Fibroblast of upper back skin (primary cell): ENCODE results near the gene USP20.

ENCODE experiments used
- DNase-seq: peaks from one replicate; pipeline ENCODE4 v3.0.0-alpha.2; 2013

Gene USP20

GRCh38 chr9:129823935-129824601 lies 11.2 kb upstream of the USP20 start, which contains the start of gene TOR1A:
TOR1A (minus strand) TSS chr9:129824136; CDS start chr9:129824085, 51 bp downstream.
- peak; percentile 92 for DNase-seq

GRCh38 chr9:129826344-129826743 lies 8.9 kb upstream of the USP20 start:
- no peak for DNase-seq

- DNase-seq, result no peak
Observed at GRCh38 chr9:129826759-129827158, 8.5 kb upstream of the USP20 start.

GRCh38 chr9:129828051-129828450 lies 7.2 kb upstream of the USP20 start:
- DNase-seq, result no peak

GRCh38 chr9:129828969-129829368 lies 6.3 kb upstream of the USP20 start:
- no peak for DNase-seq

- DNase-seq, result no peak
Observed at GRCh38 chr9:129832982-129833381, 2.3 kb upstream of the USP20 start.

GRCh38 chr9:129834489-129835127 lies 650 bp upstream of the USP20 start:
- DNase-seq, result no peak

GRCh38 chr9:129835860-129836223 lies 584 bp downstream of the USP20 start:
- no peak for DNase-seq

GRCh38 chr9:129836311-129837007 lies 1.2 kb downstream of the USP20 start:
- DNase-seq, result no peak

- DNase-seq, result peak; percentile 58
Observed at GRCh38 chr9:129838707-129839259, 3.5 kb downstream of the USP20 start.

GRCh38 chr9:129839324-129840023 lies 4.2 kb downstream of the USP20 start:
- DNase-seq, result no peak

GRCh38 chr9:129840034-129840433 lies 4.8 kb downstream of the USP20 start:
- DNase-seq, result no peak

GRCh38 chr9:129841071-129841470 lies 5.8 kb downstream of the USP20 start:
- DNase-seq, result no peak

GRCh38 chr9:129845373-129845772 lies 10.1 kb downstream of the USP20 start:
- no peak for DNase-seq

- no peak for DNase-seq
Observed at GRCh38 chr9:129848712-129849441, 13.6 kb downstream of the USP20 start.

GRCh38 chr9:129849901-129850300 lies 14.6 kb downstream of the USP20 start:
- DNase-seq, result no peak

- no peak for DNase-seq
Observed at GRCh38 chr9:129850821-129851550, 15.7 kb downstream of the USP20 start.

GRCh38 chr9:129851821-129852220 lies 16.6 kb downstream of the USP20 start:
- DNase-seq, result no peak

- no peak for DNase-seq
Observed at GRCh38 chr9:129852579-129852978, 17.3 kb downstream of the USP20 start.

GRCh38 chr9:129853614-129854013 lies 18.4 kb downstream of the USP20 start:
- DNase-seq, result no peak

GRCh38 chr9:129854588-129855110 lies 19.4 kb downstream of the USP20 start:
- DNase-seq, result no peak
